ENCODE measurements around the gene CXCR4. TPM values are rescaled to one million over a fixed set of nuclear protein-coding genes. Genes with fewer than 3 reads are reported as not detected.

CXCR4 gene
- total RNA-seq, 1 experiment from 2014 or later, result 1.5 TPM

DNA sequence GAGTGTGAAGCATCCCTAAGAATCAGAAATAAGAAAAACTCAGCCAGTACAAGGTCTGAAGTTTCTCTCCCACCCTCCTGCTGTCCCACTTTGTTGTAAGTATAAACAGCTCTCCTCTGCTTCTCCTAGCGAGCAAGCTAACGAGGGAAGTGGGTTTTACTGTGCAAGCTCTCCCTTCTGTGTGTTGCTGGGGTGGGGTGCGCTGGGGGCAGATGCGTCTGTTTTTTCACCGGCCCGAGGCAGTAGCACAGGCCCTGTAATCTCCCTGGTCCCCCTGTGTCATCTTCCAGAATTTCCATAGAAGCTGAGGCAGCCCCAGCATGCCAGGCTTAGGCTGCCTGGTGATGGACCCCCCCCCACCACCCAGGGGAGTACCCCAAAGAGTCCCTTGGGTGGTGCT, 9.4 kb upstream of the CXCR4 start:
- Histone ChIP-seq H3K4me3 (ENCODE audit: low read depth, low read length, poor library complexity, severe bottlenecking) (no peak overlapping the region), H3K27me3 (replicated peaks; ENCODE audit: insufficient read depth, low read depth, low read length, poor library complexity) (peaks cover 57% of the 10 kb centered on the region), H3K9me3 (ENCODE audit: low read depth, low read length, poor library complexity, severe bottlenecking) (no peaks in the 10 kb centered on the region), H3K4me1 (ENCODE audit: insufficient read depth, low read length, poor library complexity, severe bottlenecking) (no peaks in the 10 kb centered on the region), H3K27ac (ENCODE audit: low read depth, low read length, poor library complexity, severe bottlenecking) (no peak overlapping the region), H3K36me3 (ENCODE audit: insufficient read depth, low read length, poor library complexity, severe bottlenecking) (no peaks in the 10 kb centered on the region)
- ChIA-PET CTCF (no interaction called here), POLR2A (ENCODE audit: low non-redundant PET) (no interaction called here)
- TF ChIP-seq CTCF (conservative IDR thresholded peaks at IDR 0.05; ENCODE audit: low read depth, low read length), result no peak
- TF ChIP-seq EZH2 (IDR thresholded peaks at IDR 0.05; ENCODE audit: borderline replicate concordance, low read depth, low read length, poor library complexity, severe bottlenecking), result no peak
- intact Hi-C loops (cut with micrococcal nuclease; ENCODE audit: unreplicated experiment), result no loop called here
- no TSS peak for BruUV-seq (replicated peaks)
- no peak for DNase-seq (ENCODE audit: low spot score)

DNA sequence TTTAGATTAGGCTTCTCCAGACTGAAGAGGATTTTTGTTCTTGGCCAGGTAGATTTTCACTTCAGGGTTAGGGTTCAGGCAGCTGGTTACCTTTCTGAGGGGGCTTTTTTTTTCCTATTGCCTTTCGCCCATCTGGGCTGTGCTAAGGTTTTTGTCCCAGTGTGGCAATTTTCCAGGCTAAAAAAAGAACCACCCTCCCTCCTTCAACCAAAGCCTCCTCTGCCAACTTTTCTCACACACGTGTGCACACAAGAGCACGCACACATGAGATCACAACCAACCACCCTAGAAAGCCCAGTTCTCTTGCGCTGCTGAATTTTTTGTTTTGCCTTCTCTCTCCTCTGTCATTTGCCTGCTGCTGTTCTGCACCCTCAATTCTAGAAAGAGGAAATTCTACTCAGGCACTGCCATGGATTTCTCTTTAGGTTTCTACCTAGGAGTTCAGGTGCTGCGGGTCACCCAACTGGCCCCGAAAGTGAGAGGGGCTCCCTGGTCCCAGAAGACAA, 8.5 kb upstream of the CXCR4 start:
- BruUV-seq (replicated peaks), result no TSS peak
- no peak overlapping the region for H3K4me3 ChIP-seq (ENCODE audit: low read depth, low read length, poor library complexity, severe bottlenecking)
- H3K4me1 ChIP-seq (ENCODE audit: insufficient read depth, low read length, poor library complexity, severe bottlenecking), result no peaks in the 10 kb centered on the region
- H3K9me3 ChIP-seq (ENCODE audit: low read depth, low read length, poor library complexity, severe bottlenecking), result no peaks in the 10 kb centered on the region
- POLR2A ChIA-PET (ENCODE audit: low non-redundant PET), result no interaction called here
- TF ChIP-seq EZH2 (IDR thresholded peaks at IDR 0.05; ENCODE audit: borderline replicate concordance, low read depth, low read length, poor library complexity, severe bottlenecking), result no peak
- no peak for TF ChIP-seq CTCF (conservative IDR thresholded peaks at IDR 0.05; ENCODE audit: low read depth, low read length)
- CTCF ChIA-PET, result no interaction called here
- peaks cover 66% of the 10 kb centered on the region for H3K27me3 ChIP-seq (replicated peaks; ENCODE audit: insufficient read depth, low read depth, low read length, poor library complexity)
- H3K36me3 ChIP-seq (ENCODE audit: insufficient read depth, low read length, poor library complexity, severe bottlenecking), result no peaks in the 10 kb centered on the region
- DNase-seq (ENCODE audit: low spot score), result no peak
- no peak overlapping the region for H3K27ac ChIP-seq (ENCODE audit: low read depth, low read length, poor library complexity, severe bottlenecking)
- intact Hi-C loops (cut with micrococcal nuclease; ENCODE audit: unreplicated experiment), result no loop called here

GRCh38 chr2:136126021-136126420, 8.1 kb upstream of the CXCR4 start:
- POLR2A ChIA-PET (ENCODE audit: low non-redundant PET), result no interaction called here
- no TSS peak for BruUV-seq (replicated peaks)

More at GRCh38 chr2:136126021-136126420, 8.1 kb upstream of the CXCR4 start:
- intact Hi-C loops (cut with micrococcal nuclease; ENCODE audit: unreplicated experiment), result no loop called here
- peak; percentile 5 for DNase-seq (ENCODE audit: low spot score)
- H3K27ac ChIP-seq (ENCODE audit: low read depth, low read length, poor library complexity, severe bottlenecking), result no peak overlapping the region
- H3K27me3 ChIP-seq (replicated peaks; ENCODE audit: insufficient read depth, low read depth, low read length, poor library complexity), result peaks cover 70% of the 10 kb centered on the region
- H3K9me3 ChIP-seq (ENCODE audit: low read depth, low read length, poor library complexity, severe bottlenecking), result no peaks in the 10 kb centered on the region
- no peak for TF ChIP-seq CTCF (conservative IDR thresholded peaks at IDR 0.05; ENCODE audit: low read depth, low read length)
- no peak for TF ChIP-seq EZH2 (IDR thresholded peaks at IDR 0.05; ENCODE audit: borderline replicate concordance, low read depth, low read length, poor library complexity, severe bottlenecking)
- no peak overlapping the region for H3K4me3 ChIP-seq (ENCODE audit: low read depth, low read length, poor library complexity, severe bottlenecking)
- H3K4me1 ChIP-seq (ENCODE audit: insufficient read depth, low read length, poor library complexity, severe bottlenecking), result no peaks in the 10 kb centered on the region
- CTCF ChIA-PET, result no interaction called here
- H3K36me3 ChIP-seq (ENCODE audit: insufficient read depth, low read length, poor library complexity, severe bottlenecking), result no peaks in the 10 kb centered on the region

Measured in A673 (cell line).